Left colon (tissue), 2 donors: Measurements from ENCODE around the gene CT55. TPM values are rescaled to one million over a fixed set of nuclear protein-coding genes. Genes with fewer than 3 reads are reported as not detected.
"Not testable (repeated sequence)": the region's sequence is repeated elsewhere in the genome, so short reads cannot be mapped to it uniquely, and the experiment has no call there.

Experiments used
- ATAC-seq: fragments of 200-7000 bp; cut with Tn5 transposase; one replicate; pipeline ENCODE4 v1.9.1; 2020; ENCODE audit warnings: mild to moderate bottlenecking, moderate library complexity
- DNase-seq, 2 donors: peaks; one replicate each; pipeline ENCODE4 v3.0.0-alpha.2; 2020
- intact Hi-C, 2 donors: fragments of 100-400 bp; cut with DNase I in 1 of 2; cut with micrococcal nuclease in 1 of 2; formaldehyde crosslinking; loops; one replicate each; pipeline versions ENCODE4 v1.11.2 to v1.14.0; 2022; cut with DNase I, micrococcal nuclease
- long read RNA-seq: library from polyadenylated mRNA; unstranded; transcript quantifications from one replicate; pipeline ENCODE4 v2.0.0, GENCODE V29; 2021
- total RNA-seq, 2 donors: library from RNA; stranded (reverse); fragmentation: NEBNext Ultra II Directional; extraction: Animal tissue kit (Norgen Biotek cat#: 25700); gene quantifications; one replicate each; pipeline ENCODE4 v1.2.1, GENCODE V29; 2021
- donor health status: DM: no; HTN: no; CAD: no.
- donor health status: DM: yes; HTN: yes; CAD: no.

CT55 gene
- not detected for total RNA-seq
- long read RNA-seq: 0 reads

DNA sequence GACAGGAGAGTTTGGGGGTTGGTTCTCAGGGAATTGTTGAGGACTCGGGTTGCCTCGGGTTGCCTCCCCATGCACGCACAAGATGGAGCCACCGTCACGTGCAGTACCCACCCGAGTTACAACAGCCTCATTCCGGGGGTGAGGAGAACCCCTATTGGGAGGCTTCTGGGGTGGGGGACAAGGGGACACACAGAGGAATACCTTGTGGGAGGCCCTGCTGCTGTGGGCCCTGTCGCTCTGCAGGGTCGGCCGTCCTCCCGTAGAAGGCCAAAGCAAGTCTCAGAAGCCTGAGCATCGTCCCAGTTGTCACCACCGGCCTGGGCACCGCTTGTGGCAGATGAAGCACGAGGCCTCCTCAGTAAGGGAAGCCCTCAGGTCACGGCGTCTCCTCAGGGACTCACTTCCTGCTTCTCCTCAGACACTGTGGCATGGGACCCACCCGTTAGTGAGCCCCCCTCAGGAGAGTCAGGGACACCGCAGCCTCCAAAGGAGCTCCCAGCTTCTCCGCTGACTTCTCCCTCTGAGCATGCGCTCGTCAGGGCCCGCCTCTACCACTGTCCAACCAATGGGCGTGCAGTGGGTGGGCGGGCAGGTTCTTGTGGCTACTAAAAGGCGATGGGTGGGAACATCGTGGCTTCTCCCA, at the start of gene CT55:
Gene CT55 (minus strand): TSS at position 522 of the 643 bp plus-strand sequence. CDS start 227 bp downstream, at position 295.
- intact Hi-C loops: no loop called here
- ATAC-seq: no peak
- no peak for DNase-seq

DNA sequence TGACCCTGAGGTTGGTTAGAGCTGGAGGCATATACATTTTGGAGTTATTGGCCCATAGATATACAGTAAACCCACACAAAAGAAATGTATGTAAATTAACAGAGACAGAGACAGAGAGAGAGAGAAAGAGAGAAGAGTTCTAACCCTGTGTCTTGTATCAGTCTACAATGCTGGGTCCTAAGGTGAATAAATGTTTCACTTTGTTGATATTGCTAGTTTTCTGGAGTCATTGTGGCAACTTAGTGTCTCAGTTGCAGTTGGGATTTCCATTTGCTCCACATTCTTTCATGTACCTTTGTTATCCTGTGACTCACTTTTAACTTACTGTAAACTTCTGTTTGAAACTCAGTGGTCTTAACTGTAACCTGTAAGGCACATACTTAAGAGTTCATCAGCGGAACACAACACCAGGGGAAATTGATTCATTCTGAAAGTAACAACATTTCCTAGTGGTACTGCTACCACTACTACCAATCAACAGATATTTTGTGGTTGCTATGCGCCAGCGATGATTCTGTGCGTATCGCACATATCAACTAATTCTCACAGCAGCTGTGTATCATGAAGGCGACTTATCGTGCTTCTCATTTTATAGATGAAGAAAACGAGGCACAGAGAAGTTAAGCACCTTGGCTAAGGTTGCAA, 42.1 kb upstream of the CT55 start:
- DNase-seq (no peak), ATAC-seq (no peak)
- intact Hi-C loops: no loop called here

- DNase-seq: peak in 1 of 2 donors; percentile 26
- intact Hi-C loops, ATAC-seq: not testable (repeated sequence)
These were observed 35.2 kb upstream of the CT55 start for GRCh38 chrX:135206427-135206826.

- DNase-seq (no peak), ATAC-seq (no peak)
- intact Hi-C loops: no loop called here
These were observed 29.1 kb upstream of the CT55 start for GRCh38 chrX:135200297-135200696.

DNA sequence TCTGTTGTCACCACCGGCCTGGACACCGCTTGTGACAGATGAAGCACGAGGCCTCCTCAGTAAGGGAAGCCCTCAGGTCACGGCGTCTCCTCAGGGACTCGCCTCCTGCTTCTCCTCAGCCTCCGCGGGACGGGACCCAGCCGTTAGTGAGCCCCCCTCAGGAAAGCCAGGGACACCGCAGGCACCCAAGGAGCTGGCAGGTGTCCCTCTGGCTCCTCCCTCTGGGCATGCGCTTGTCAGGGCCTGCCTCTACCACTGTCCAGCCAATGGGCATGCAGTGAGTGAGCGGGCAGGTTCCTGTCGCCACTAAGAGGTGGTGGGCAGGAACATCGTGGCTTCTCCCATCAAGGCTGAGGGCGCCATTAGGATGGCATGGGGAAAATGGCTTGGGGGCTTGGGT, 23.5 kb upstream of the CT55 start:
- ATAC-seq (no peak), DNase-seq (no peak)
- intact Hi-C loops: no loop called here

DNA sequence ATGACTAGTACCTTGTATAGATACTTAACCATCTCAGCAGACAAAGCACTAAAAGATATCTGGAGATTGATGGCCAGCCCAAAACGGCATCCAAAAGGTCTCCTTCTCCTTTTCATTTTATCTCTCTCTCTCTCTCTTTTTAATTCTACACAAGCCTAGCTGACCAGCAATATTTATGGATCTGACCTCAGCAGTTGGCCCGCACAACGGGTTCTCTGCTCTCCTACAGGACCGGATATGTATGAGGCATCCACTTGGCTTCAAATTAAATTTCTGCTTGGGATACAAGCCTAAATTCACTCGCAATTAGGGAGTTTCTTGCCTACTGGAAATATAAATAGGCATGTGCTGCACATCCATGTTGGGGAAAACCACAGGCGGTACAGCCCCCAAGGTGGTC, 22.5 kb upstream of the CT55 start:
- ATAC-seq: no peak
- intact Hi-C loops: no loop called here
- no peak for DNase-seq

GRCh38 chrX:135191838-135192237, 20.6 kb upstream of the CT55 start:
- no peak for ATAC-seq
- DNase-seq: no peak
- intact Hi-C loops: no loop called here

GRCh38 chrX:135185795-135186443, 14.7 kb upstream of the CT55 start:
- intact Hi-C loops: no loop called here
- peak in 1 of 2 donors; percentile 23 for DNase-seq
- peak; percentile 85 for ATAC-seq

DNA sequence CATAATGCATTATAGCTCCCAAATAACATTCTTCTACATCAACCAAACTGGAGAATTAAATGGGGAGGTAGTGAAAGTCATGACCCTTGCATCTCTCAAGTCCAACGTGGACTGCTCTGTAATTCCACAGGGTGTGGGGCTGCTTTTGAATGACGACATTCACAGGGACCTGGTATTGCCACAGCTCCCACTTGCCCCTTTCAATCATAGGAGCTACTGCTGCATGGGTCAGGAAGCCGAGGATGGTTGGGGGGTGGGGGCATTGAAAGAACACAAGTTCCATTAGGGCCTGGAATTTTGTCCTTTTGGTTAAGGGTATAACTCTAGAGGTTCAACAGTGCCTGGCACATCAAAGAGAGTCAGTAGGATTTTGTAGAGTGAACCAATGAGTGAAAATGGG, 7.4 kb upstream of the CT55 start:
- DNase-seq: no peak
- ATAC-seq: no peak
- intact Hi-C loops: no loop called here

DNA sequence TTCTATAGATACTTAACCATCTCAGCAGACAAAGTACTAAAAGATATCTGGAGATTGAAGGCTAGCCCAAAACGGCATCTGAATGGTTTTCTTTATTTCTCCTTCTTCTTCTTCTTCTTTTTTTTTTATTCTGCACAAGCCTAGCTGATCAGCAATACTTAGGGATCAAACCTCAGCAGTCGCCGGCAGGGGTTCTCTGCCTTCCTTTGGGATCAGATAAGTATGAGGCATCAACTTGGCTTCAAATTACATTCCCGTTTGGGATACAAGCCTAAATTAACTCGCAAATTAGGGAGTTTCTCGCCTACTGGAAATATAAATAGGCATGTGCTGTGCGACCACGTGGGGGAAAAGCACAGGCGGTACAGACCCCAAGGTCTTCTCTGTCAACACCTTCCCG, 730 bp downstream of the CT55 start:
- intact Hi-C loops: no loop called here
- ATAC-seq (no peak), DNase-seq (no peak)

DNA sequence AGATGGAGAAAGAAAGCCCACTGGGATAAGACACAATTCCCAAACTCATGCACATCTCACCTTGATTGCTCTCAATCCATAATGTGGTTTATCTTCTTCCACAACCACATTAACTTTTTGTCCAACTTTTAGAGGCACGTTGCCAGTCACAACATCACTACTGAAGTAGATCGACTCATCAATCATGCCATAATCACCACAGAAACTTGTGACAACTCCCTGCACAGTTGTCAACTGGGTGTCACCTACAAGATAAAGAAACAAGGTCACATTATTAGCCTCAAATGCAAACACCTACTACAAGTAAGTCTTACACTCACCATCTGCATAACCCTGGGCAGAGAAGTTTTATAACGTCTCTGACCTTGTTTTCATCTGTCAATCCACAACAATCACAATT, 1.7 kb downstream of the CT55 start:
- ATAC-seq, DNase-seq, intact Hi-C loops: not testable (repeated sequence)

GRCh38 chrX:135168486-135168885, 2.7 kb downstream of the CT55 start:
- ATAC-seq (no peak), DNase-seq (no peak)
- intact Hi-C loops: no loop called here

DNA sequence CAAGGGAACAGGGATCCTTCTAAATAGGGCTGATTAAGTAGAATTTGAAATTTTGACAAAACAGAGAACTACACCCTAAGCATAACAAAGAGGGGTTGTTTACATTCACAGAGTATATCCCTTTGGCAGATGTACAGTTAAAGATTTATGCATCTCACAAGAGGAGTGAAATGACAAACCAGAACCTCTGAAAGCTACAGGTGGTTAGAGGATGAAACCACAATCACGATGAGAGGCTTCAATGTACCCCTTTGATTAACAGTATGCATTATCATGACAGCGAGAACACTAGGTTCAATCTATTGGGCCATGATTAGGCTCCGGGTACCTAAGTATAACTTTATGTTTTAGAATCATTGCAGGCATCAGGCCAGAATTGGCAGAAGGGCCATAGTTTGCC, 16.5 kb downstream of the CT55 start:
- intact Hi-C loops, DNase-seq, ATAC-seq: not testable (repeated sequence)

GRCh38 chrX:135126145-135126544, 45.1 kb downstream of the CT55 start:
- ATAC-seq, DNase-seq, intact Hi-C loops: not testable (repeated sequence)

DNA sequence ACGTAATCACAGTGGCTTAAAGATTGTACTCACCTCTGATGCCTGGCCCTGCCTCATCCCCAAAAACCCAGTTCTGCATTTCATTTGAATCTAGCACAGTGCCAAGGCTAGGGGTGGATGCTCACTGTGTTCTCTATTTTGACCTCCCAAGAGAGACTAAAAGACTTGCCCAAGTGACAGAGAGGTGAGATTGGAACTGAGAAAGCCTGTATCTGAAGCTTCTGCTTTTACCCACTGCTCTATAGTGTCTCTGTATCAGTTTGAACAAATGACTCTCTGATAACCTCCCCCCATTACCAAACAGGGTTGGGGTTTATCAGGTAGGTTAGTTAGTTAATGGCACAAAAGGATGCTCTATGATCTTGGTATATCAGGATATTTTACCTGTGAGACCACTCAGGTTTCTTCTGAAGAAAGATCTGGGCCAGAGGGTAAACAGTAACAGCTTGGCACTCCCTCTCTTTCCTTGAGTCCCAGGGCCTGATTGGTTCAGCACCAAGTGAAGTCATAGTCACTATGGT, 51.1 kb downstream of the CT55 start, which contains the start of gene ETDB:
Gene ETDB (minus strand): TSS at position 471 of the 521 bp plus-strand sequence. CDS start 1,265 bp downstream, outside the sequence.
- ATAC-seq, DNase-seq, intact Hi-C loops: not testable (repeated sequence)

DNA sequence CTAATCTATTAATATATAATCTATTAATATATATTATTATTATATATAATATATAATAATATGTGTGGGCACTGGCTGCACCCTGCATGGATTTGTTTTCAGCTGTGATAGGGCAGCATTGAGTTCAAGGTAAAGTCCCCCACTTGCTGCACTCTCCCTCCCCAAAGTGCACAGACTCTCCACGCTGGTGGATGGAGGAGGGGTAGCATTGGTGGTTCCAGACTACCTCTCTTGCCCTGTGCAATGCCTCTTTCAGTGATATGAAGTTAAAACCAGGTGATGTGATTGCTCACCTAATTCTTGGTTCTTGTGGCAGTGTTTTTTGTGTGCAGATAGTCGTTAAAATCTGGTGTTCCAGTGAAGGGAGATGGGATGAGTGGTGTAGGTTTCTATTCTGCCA, 55.1 kb downstream of the CT55 start:
- intact Hi-C loops, ATAC-seq, DNase-seq: not testable (repeated sequence)

DNA sequence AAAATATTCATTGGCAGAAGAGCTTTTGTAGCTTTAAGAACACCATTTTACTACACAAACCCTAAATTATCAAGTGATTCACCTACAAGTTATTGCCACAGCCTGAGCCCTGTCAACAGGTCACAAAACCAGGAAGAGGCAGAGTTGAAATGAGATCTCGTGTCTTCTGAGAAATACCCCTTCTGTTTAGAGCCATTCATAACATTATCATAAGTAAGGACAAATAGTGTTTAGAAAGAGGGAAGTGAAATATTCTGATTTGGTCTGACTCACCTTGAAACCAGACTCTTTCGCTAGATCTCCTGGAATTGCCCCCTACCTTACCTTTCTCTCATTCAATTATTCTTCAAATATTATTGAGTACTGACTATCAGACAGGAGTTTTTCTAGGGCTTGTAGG, 56.8 kb downstream of the CT55 start:
- DNase-seq (no peak), ATAC-seq (no peak)
- intact Hi-C loops: no loop called here

DNA sequence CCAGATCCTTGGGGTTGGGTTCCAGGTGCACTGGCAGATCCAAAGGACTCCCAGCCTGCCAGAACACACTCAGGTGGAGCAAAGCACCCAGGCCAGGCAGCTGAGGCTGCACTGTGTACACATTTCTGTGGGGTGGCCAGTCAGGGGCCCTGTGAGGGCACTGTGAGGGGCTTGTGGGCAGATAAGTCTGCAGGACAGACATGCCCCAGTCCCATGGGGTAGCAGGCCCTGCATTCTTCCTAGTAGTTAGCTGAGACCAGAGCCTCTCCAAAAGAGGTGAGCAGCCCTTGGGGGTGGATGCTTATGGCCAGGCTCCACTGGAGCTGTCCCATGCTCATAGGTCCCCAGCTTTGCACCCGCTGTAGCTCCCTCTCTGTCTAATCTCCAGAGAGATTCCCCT, 58.5 kb downstream of the CT55 start:
- intact Hi-C loops: no loop called here
- no peak for ATAC-seq
- no peak for DNase-seq

DNA sequence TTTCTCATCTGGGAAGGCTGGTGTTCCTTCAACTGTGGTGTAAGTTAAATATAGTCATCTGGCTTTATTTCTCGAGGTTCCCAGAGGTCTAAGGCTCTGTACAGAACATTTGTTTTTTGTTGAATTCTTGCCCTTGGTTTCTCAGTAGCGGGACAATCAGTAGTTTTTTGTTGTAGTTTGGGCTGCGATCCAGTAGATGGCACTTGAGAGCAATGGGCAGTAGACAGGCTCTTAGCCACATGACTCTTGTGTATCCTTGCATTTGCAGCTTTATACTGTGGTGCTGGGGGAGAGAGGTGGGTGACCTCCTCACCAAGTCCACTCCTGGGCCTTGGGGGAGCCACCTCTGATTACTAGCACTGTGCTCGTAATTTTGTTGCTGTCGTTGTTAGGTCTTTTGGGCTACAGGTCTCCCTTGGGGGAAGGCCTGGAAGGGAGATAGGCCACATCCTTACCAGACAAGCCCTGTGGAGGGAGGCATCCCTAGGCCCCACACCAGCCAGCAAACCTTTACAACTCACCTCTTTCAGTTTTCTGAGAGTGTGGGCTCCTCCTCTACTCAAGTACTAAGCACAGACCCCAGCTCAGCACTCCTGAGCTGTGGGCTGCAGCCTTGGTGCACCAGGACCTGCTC, 59.0 kb downstream of the CT55 start:
- DNase-seq: no peak
- peak; percentile 56 for ATAC-seq
- intact Hi-C loops: no loop called here
